Body of pancreas (tissue), 4 donors: ENCODE data around the gene SOD2. TPM values are rescaled to one million over a fixed set of nuclear protein-coding genes. Genes with fewer than 3 reads are reported as not detected.

Experiments
- ATAC-seq: fragments of 150-250 bp; one replicate; pipeline ENCODE4 v1.9.1; 2016
- DNase-seq, 4 donors: peaks; one replicate each; pipeline ENCODE4 v3.0.0-alpha.2; 2019
- H3K27ac ChIP-seq, 4 donors: fragments of 200-600 bp; sonication (generic); 1 replicate in 3 of 4; 2 replicates in 1 of 4; pipeline versions ENCODE4 v1.5.1 to v1.6.1; 2016 to 2019; ENCODE audit warnings: mild to moderate bottlenecking in 1 of 4, mixed read lengths in 1 of 4, moderate library complexity in 1 of 4
- H3K27me3 ChIP-seq, 2 donors: fragments of 200-600 bp; sonication (generic); one replicate each; pipeline ENCODE4 v1.6.0; 2016; ENCODE audit warnings: mild to moderate bottlenecking in 1 of 2
- H3K36me3 ChIP-seq, 2 donors: fragments of 200-600 bp; sonication (generic); replicated peaks in 1 of 2; 2 replicates each; pipeline ENCODE4 v1.5.1; 2016; ENCODE audit warnings: low read depth in 2 of 2; ENCODE audit not compliant: insufficient read depth in 1 of 2
- H3K4me1 ChIP-seq: fragments of 200-600 bp; sonication (generic); one replicate; pipeline ENCODE4 v1.6.0; 2016
- H3K4me3 ChIP-seq, 2 donors: fragments of 200-600 bp; sonication (generic); 1 replicate in 1 of 2; 2 replicates in 1 of 2; pipeline ENCODE4 v1.5.1; 2016 to 2019
- H3K9me3 ChIP-seq, 3 donors: fragments of 200-600 bp; sonication (generic); 1 replicate in 2 of 3; 2 replicates in 1 of 3; pipeline ENCODE4 v1.5.1; 2016
- POLR2A ChIP-seq, 3 donors: fragments of 450-650 bp; IDR thresholded peaks; one replicate each; pipeline ENCODE4 v1.6.1; 2016; ENCODE audit warnings: antibody characterized with exemption in 3 of 3, mild to moderate bottlenecking in 2 of 3
- WGBS, 2 donors: methylation state at CpG; one replicate each; pipeline ENCODE4 v1.1.5; 2017; 5-methylcytosine and 5-hydroxymethylcytosine counted together
- intact Hi-C: fragments of 100-400 bp; cut with DNase I; formaldehyde crosslinking; loops from one replicate; pipeline ENCODE4 v1.15.1; 2023
- total RNA-seq, 2 donors: library from RNA; depleted of rRNA; stranded (reverse); fragments of >200 nt; gene quantifications; one replicate each; pipeline ENCODE4 v1.1.0, GENCODE V29; 2016
- TF ChIP-seq, protein P1 (sequence below), 7 experiments: fragments of 450-650 bp in 4 of 7; fragments of 200-600 bp in 3 of 7; sonication (generic) in 3 of 7; IDR thresholded peaks; one replicate each; pipeline ENCODE4 v1.5.1; 2016 to 2019; ENCODE audit warnings: antibody characterized with exemption in 7 of 7

SOD2 gene
- total RNA-seq, 2 donors from 2014 or later: 70.5 to 171 TPM

DNA sequence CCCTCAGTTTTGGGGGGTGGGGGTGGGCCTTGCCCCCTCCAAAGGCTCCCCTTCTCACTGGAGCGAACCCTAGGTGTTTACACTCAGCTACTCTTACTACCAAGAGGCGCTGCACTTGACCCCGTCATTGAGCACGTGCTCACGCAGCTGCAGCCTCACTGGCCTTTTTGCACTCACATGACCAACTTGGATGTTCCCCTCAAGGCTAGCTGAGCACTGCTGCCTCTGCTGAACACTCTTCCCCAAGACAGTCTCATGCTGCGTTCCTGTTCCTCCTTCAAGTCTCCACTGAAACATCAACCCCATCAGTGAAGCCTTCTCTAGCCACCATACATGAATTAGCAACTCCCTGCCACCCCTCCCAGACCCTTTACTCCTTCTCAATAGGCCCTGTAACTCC lies 4.0 kb downstream of the SOD2 start:
- Histone ChIP-seq H3K27ac (peak overlapping the region in 1 of 4 donors; percentile 52), H3K4me3 (no peak overlapping the region), H3K36me3 (peaks cover 0 to 5% of the 10 kb centered on the region in 2 donors), H3K9me3 (no peaks in the 10 kb centered on the region), H3K4me1 (peaks cover 46% of the 10 kb centered on the region), H3K27me3 (no peaks in the 10 kb centered on the region)
- intact Hi-C loops: loop anchor here (10.0 kb wide), 1 partner anchor 56 kb away; no protein-coding TSS in a partner anchor
- no peak for ATAC-seq
- no peak for DNase-seq
- peak in 1 of 3 donors; percentile 6 for TF ChIP-seq POLR2A (IDR thresholded peaks at IDR 0.05)
- TF ChIP-seq, protein P1, sequence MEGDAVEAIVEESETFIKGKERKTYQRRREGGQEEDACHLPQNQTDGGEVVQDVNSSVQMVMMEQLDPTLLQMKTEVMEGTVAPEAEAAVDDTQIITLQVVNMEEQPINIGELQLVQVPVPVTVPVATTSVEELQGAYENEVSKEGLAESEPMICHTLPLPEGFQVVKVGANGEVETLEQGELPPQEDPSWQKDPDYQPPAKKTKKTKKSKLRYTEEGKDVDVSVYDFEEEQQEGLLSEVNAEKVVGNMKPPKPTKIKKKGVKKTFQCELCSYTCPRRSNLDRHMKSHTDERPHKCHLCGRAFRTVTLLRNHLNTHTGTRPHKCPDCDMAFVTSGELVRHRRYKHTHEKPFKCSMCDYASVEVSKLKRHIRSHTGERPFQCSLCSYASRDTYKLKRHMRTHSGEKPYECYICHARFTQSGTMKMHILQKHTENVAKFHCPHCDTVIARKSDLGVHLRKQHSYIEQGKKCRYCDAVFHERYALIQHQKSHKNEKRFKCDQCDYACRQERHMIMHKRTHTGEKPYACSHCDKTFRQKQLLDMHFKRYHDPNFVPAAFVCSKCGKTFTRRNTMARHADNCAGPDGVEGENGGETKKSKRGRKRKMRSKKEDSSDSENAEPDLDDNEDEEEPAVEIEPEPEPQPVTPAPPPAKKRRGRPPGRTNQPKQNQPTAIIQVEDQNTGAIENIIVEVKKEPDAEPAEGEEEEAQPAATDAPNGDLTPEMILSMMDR (IDR thresholded peaks at IDR 0.05): no peak
- WGBS, 2 donors: 56 to 73% methylated on average over 6 of the region's 6 CpGs

DNA sequence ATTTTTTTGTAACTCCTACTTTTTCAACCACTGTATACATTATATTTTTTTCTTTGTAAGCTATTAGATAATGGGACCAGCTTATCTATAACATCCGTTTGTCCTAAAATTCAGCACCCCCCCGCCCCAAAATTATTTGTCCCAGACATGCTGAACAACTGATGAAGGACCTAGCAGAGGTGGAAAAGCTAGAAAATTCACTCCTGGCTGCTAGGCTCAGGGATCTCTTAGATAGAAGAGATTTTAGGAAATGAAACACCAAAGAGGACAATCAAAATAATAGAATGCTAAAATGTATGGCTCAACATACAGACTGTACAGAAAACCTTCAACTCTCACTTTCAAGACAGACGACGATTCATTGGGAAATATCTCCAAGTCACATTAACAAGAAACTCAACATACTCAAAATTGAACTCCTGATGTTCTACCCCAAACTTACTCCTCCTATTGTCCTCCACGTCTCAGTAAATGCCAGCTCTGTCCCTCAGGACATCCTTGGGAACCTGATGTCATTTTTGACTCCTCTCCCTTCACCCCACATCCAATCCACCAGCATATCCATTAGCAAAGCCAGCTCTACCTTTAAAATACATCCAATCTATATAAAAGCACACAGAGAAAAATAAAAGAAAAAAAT lies 4.7 kb downstream of the SOD2 start:
- Histone ChIP-seq H3K9me3 (no peaks in the 10 kb centered on the region), H3K4me3 (no peak overlapping the region), H3K27ac (no peak overlapping the region), H3K36me3 (peaks cover 0 to 12% of the 10 kb centered on the region in 2 donors), H3K27me3 (no peaks in the 10 kb centered on the region), H3K4me1 (peaks cover 48% of the 10 kb centered on the region)
- intact Hi-C loops: loop anchor here (10.0 kb wide), 1 partner anchor 56 kb away; no protein-coding TSS in a partner anchor
- TF ChIP-seq, protein P1 (IDR thresholded peaks at IDR 0.05): no peak
- no peak for TF ChIP-seq POLR2A (IDR thresholded peaks at IDR 0.05)
- 55 to 67% methylated on average over 5 of the region's 5 CpGs for WGBS, 2 donors
- no peak for DNase-seq
- no peak for ATAC-seq

DNA sequence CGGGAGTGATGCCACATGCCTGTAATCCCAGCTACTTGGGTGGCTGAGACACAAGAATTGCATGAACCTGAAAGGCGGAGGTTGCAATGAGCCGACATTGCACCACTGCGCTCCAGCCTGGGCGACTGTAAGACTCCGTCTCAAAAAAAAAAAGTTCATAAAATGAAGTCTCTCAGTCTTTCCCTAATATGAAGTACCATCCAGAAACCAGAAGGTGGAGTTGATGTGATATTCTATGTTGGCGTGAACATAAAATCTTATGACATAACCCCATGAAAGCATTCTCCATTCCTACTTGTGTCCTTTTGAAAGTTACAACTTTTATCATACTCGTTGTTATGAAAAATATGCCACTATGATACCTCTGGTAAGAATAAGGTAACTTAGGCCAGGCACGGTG lies 5.7 kb downstream of the SOD2 start:
- no peaks in the 10 kb centered on the region for H3K9me3 ChIP-seq
- no peaks in the 10 kb centered on the region for H3K27me3 ChIP-seq
- no peak overlapping the region for H3K27ac ChIP-seq
- no peak for DNase-seq
- 85 to 91% methylated on average over 9 of the region's 9 CpGs for WGBS, 2 donors
- H3K36me3 ChIP-seq: peaks cover 0 to 19% of the 10 kb centered on the region in 2 donors
- intact Hi-C loops: loop anchor here (10.0 kb wide), 1 partner anchor 57 kb away; no protein-coding TSS in a partner anchor
- no peak overlapping the region for H3K4me3 ChIP-seq
- TF ChIP-seq, protein P1 (IDR thresholded peaks at IDR 0.05): no peak
- TF ChIP-seq POLR2A (IDR thresholded peaks at IDR 0.05): no peak
- peaks cover 48% of the 10 kb centered on the region for H3K4me1 ChIP-seq
- no peak for ATAC-seq

DNA sequence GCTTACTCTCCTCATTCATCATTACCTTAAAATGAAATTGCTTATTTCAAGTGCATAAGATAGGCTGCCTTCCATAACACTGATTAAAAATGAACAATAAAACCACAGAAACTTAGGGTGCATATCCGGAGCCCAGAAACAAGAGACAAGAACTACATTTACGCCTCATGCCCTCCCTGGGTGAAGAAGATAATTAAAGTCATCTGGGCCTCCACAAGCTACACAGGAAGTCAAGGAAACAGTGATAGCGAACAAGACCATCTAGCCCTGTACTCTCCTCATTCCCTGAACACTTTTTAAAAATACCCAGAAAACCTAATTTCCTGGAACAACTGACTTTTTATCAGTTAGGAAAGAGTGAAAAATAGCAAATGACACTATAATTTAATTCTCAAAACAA lies 6.3 kb downstream of the SOD2 start:
- no peak for DNase-seq
- Histone ChIP-seq H3K4me1 (peaks cover 46% of the 10 kb centered on the region), H3K36me3 (peaks cover 0 to 23% of the 10 kb centered on the region in 2 donors), H3K9me3 (no peaks in the 10 kb centered on the region), H3K4me3 (no peak overlapping the region), H3K27ac (no peak overlapping the region), H3K27me3 (no peaks in the 10 kb centered on the region)
- intact Hi-C loops: loop anchor here (10.0 kb wide), 1 partner anchor 58 kb away; no protein-coding TSS in a partner anchor
- ATAC-seq: no peak
- WGBS, 2 donors: 86 to 88% methylated on average over 3 of the region's 3 CpGs
- TF ChIP-seq POLR2A (IDR thresholded peaks at IDR 0.05): peak in 1 of 3 donors; percentile 4
- TF ChIP-seq, protein P1 (IDR thresholded peaks at IDR 0.05): no peak
